Stimulated activated CD8-positive, alpha-beta memory T cell treated with anti-CD3 and anti-CD28 coated beads, Interleukin-7, amount 100 ng/mL, for 1 hour (primary cell): ENCODE data around the gene MAGEB17.

Experiments used
- DNase-seq, 2 donors: peaks; one replicate each; pipeline ENCODE4 v3.0.0-alpha.2; 2020; ENCODE audit warnings: low read depth in 2 of 2

MAGEB17 gene

GRCh38 chrX:16210061-16210460 is 42.8 kb downstream of the MAGEB17 start:
- DNase-seq: no peak

- DNase-seq: no peak
Observed at GRCh38 chrX:16212024-16212423, 44.7 kb downstream of the MAGEB17 start.

- no peak for DNase-seq
Observed at GRCh38 chrX:16212436-16212835, 45.2 kb downstream of the MAGEB17 start.

- DNase-seq: no peak
Observed at GRCh38 chrX:16213961-16214360, 46.7 kb downstream of the MAGEB17 start.

- DNase-seq: no peak
Observed at GRCh38 chrX:16215660-16216059, 48.4 kb downstream of the MAGEB17 start.
